GM12872 (cell line): ENCODE data around the gene PHLDA2.

Experiments
- CTCF ChIP-seq: IDR thresholded peaks from 3 replicates; pipeline ENCODE4 v1.5.1; 2011; ENCODE audit warnings: low read depth, mild to moderate bottlenecking, low read length, moderate library complexity; ENCODE audit not compliant: insufficient read depth

Gene PHLDA2

GRCh38 chr11:2963761-2964160 lies 34.5 kb upstream of the PHLDA2 start:
- TF ChIP-seq CTCF = no peak

- TF ChIP-seq CTCF = no peak
Observed at GRCh38 chr11:2963112-2963754, 34.0 kb upstream of the PHLDA2 start.

- TF ChIP-seq CTCF = no peak
Observed at GRCh38 chr11:2961080-2961479, 31.9 kb upstream of the PHLDA2 start.

- TF ChIP-seq CTCF = no peak
Observed at GRCh38 chr11:2960139-2960538, 30.9 kb upstream of the PHLDA2 start.

- TF ChIP-seq CTCF = no peak
Observed at GRCh38 chr11:2958251-2958650, 29.0 kb upstream of the PHLDA2 start.

GRCh38 chr11:2955906-2956476 lies 26.8 kb upstream of the PHLDA2 start:
- no peak for TF ChIP-seq CTCF

- TF ChIP-seq CTCF = no peak
Observed at GRCh38 chr11:2954263-2954662, 25.0 kb upstream of the PHLDA2 start.
